T-cell (primary cell): ENCODE data around the gene ALOX5AP. TPM values are rescaled to one million over a fixed set of nuclear protein-coding genes. Genes with fewer than 3 reads are reported as not detected.

Experiments used
- ATAC-seq, 4 experiments: fragments of 200-7000 bp in 3 of 4; fragments of 150-1000 bp in 1 of 4; cut with Tn5 transposase; replicated peaks in 1 of 4; 1 replicate in 3 of 4; 2 replicates in 1 of 4; pipeline ENCODE4 v1.10.0; 2021; ENCODE audit warnings: moderate library complexity in 3 of 4, mild to moderate bottlenecking in 2 of 4, moderate number of reproducible peaks in 1 of 4
- CTCF ChIA-PET, 2 donors: fragments of 300-600 bp; sonication (Branson Sonifier 250); formaldehyde crosslinking; loops; one replicate each; lab custom pipeline; 2022; ENCODE audit warnings: antibody characterized with exemption in 2 of 2; lab: Charles Lee
- POLR2A ChIA-PET, 2 donors: fragments of 300-600 bp; sonication (Branson Sonifier 250); formaldehyde crosslinking; loops; one replicate each; lab custom pipeline; 2022; ENCODE audit warnings: antibody characterized with exemption in 2 of 2; lab: Charles Lee
- DNase-seq, 35 experiments: peaks; one replicate each; pipeline versions ENCODE4 v3.0.0 to v3.0.0-alpha.2; 2013 to 2023
- H3K27ac ChIP-seq: one replicate; pipeline ENCODE4 v1.5.1; 2013; ENCODE audit warnings: low read length
- H3K27me3 ChIP-seq, 2 experiments: replicated peaks in 1 of 2; 1 replicate in 1 of 2; 2 replicates in 1 of 2; pipeline versions ENCODE4 v1.6.1 to v1.7.0; 2013; ENCODE audit warnings: low read length in 1 of 2, mixed read lengths in 1 of 2; ENCODE audit not compliant: control insufficient read depth in 2 of 2, insufficient read depth in 2 of 2; ENCODE audit errors: extremely low read depth in 1 of 2
- H3K36me3 ChIP-seq, 2 donors: 1 replicate in 1 of 2; 2 replicates in 1 of 2; pipeline versions ENCODE4 v1.6.1 to v1.7.0; 2013; ENCODE audit warnings: low read length in 1 of 2; ENCODE audit not compliant: control insufficient read depth in 2 of 2, insufficient read depth in 1 of 2; ENCODE audit errors: extremely low read depth in 1 of 2
- H3K4me1 ChIP-seq, 2 experiments: 1 replicate in 1 of 2; 2 replicates in 1 of 2; pipeline versions ENCODE4 v1.6.1 to v1.7.0; 2013; ENCODE audit warnings: low read length in 2 of 2, mixed read lengths in 1 of 2; ENCODE audit not compliant: insufficient read depth in 2 of 2, control insufficient read depth in 1 of 2; ENCODE audit errors: extremely low read depth in 1 of 2
- H3K4me3 ChIP-seq, 2 donors: 1 replicate in 1 of 2; 2 replicates in 1 of 2; pipeline versions ENCODE4 v1.5.1 to v1.7.0; 2013; ENCODE audit warnings: mild to moderate bottlenecking in 2 of 2, low read length in 1 of 2, moderate library complexity in 1 of 2; ENCODE audit not compliant: control insufficient read depth in 1 of 2; ENCODE audit errors: extremely low read depth in 1 of 2
- H3K9me3 ChIP-seq: 2 replicates; pipeline ENCODE4 v1.7.0; 2013
- H3K27ac Mint-ChIP-seq, 2 donors: one replicate each; pipeline ENCODE4 v1.8.0; 2020 to 2021; ENCODE audit warnings: mild to moderate bottlenecking in 2 of 2, mixed read lengths in 2 of 2
- H3K27me3 Mint-ChIP-seq, 2 donors: one replicate each; pipeline ENCODE4 v1.8.0; 2021 to 2022; ENCODE audit warnings: mixed read lengths in 2 of 2
- H3K36me3 Mint-ChIP-seq: one replicate; pipeline ENCODE4 v1.8.0; 2021; ENCODE audit warnings: mixed read lengths
- H3K4me1 Mint-ChIP-seq, 3 donors: one replicate each; pipeline ENCODE4 v1.8.0; 2020 to 2022; ENCODE audit warnings: mixed read lengths in 3 of 3, mild to moderate bottlenecking in 1 of 3
- H3K4me3 Mint-ChIP-seq, 3 donors: one replicate each; pipeline ENCODE4 v1.8.0; 2020 to 2022; ENCODE audit warnings: mild to moderate bottlenecking in 3 of 3, mixed read lengths in 3 of 3, moderate library complexity in 3 of 3
- H3K9me3 Mint-ChIP-seq, 3 donors: one replicate each; pipeline ENCODE4 v1.8.0; 2020 to 2022; ENCODE audit warnings: mixed read lengths in 3 of 3
- WGBS: methylation state at CpG from one replicate; pipeline ENCODE4 v1.1.5; 2013; ENCODE audit warnings: missing lambda C conversion rate; ENCODE audit not compliant: insufficient coverage; 5-methylcytosine and 5-hydroxymethylcytosine counted together
- total RNA-seq, 35 experiments: library from RNA in 6 of 35; stranded (reverse) in 6 of 35; fragments of 120-200 nt in 1 of 35; gene quantifications; one replicate each; pipeline versions ENCODE4 v1.2.1 to v1.2.4 and lab custom pipeline; 2013 to 2026

Gene ALOX5AP
- total RNA-seq, 5 donors from 2014 or later (not counting 1 experiment from before 2014, with no cell fraction given), result 24.2 to 64.9 (median 50.8) TPM

- WGBS, result 97% methylated on average over 6 of the region's 7 CpGs
Measured at GRCh38 chr13:30805603-30806011, 70.3 kb downstream of the ALOX5AP start.

DNA sequence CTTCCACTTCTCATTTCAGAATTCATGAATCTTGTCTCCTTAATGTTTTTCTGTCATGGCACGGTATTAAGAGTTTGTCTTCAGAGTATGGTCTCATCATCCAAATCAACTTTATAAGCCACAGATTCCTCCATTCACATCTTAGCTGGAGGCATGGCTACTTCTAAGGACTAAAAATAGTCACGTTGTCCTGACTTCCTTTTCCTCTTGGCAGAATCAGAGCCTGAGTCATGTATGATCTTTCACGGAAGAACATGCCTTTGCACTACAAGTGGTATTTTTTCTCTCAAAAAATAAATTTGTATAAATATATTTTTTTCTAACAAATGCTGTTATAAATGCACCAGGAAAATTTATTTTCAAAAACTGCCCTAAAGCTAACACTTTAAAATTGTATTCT is 71.4 kb downstream of the ALOX5AP start:
- Mint-ChIP-seq H3K4me1 (peaks cover 9 to 13% (median 12%) of the 10 kb centered on the region in 3 donors), H3K27ac (no peak overlapping the region), H3K4me3 (no peak overlapping the region), H3K36me3 (no peaks in the 10 kb centered on the region), H3K27me3 (no peaks in the 10 kb centered on the region), H3K9me3 (peaks cover 0 to 4% (median 0%) of the 10 kb centered on the region in 3 donors)
- Histone ChIP-seq H3K36me3 (no peaks in the 10 kb centered on the region), H3K9me3 (no peaks in the 10 kb centered on the region), H3K27me3 (peaks cover 0 to 10% of the 10 kb centered on the region in 2 experiments), H3K4me1 (peaks cover 0 to 7% of the 10 kb centered on the region in 2 experiments), H3K4me3 (no peak overlapping the region), H3K27ac (no peak overlapping the region)
- DNase-seq, result no peak
- ChIA-PET CTCF (no interaction called here), POLR2A (no interaction called here)
- no CpG with 5 or more reads among the region's 3 CpGs for WGBS
- no peak for ATAC-seq

More at GRCh38 chr13:30805603-30806011, 70.3 kb downstream of the ALOX5AP start:
- H3K36me3 Mint-ChIP-seq, result no peaks in the 10 kb centered on the region
- H3K27ac Mint-ChIP-seq, result no peak overlapping the region
- Histone ChIP-seq H3K27me3 (peaks cover 0 to 10% of the 10 kb centered on the region in 2 experiments), H3K9me3 (no peaks in the 10 kb centered on the region), H3K36me3 (no peaks in the 10 kb centered on the region), H3K4me1 (peaks cover 0 to 7% of the 10 kb centered on the region in 2 experiments), H3K4me3 (no peak overlapping the region), H3K27ac (no peak overlapping the region)
- ChIA-PET POLR2A (interaction anchor here in 1 of 2 donors (0.6 kb wide), 1 partner anchor 392 kb away, joined by 3 read pairs; no protein-coding TSS in a partner anchor), CTCF (interaction anchor here in 1 of 2 donors (0.6 kb wide), 1 partner anchor 227 kb away, joined by 6 read pairs; no protein-coding TSS in a partner anchor)
- no peak overlapping the region for H3K4me3 Mint-ChIP-seq
- H3K9me3 Mint-ChIP-seq, result peaks cover 0 to 4% (median 0%) of the 10 kb centered on the region in 3 donors
- ATAC-seq, result no peak
- DNase-seq, result no peak
- no peaks in the 10 kb centered on the region for H3K27me3 Mint-ChIP-seq
- peaks cover 9 to 13% (median 12%) of the 10 kb centered on the region in 3 donors for H3K4me1 Mint-ChIP-seq

GRCh38 chr13:30807392-30807791 is 72.0 kb downstream of the ALOX5AP start:
- no peak for ATAC-seq
- POLR2A ChIA-PET, result no interaction called here
- Histone ChIP-seq H3K36me3 (no peaks in the 10 kb centered on the region), H3K4me1 (peaks cover 0 to 7% of the 10 kb centered on the region in 2 experiments), H3K27ac (no peak overlapping the region), H3K4me3 (no peak overlapping the region), H3K9me3 (no peaks in the 10 kb centered on the region), H3K27me3 (peaks cover 0 to 10% of the 10 kb centered on the region in 2 experiments)
- Mint-ChIP-seq H3K9me3 (peaks cover 0 to 4% (median 0%) of the 10 kb centered on the region in 3 donors), H3K27me3 (no peaks in the 10 kb centered on the region), H3K27ac (no peak overlapping the region), H3K36me3 (no peaks in the 10 kb centered on the region), H3K4me1 (peaks cover 9 to 13% (median 11%) of the 10 kb centered on the region in 3 donors), H3K4me3 (no peak overlapping the region)
- 92% methylated on average over 4 of the region's 4 CpGs for WGBS
- CTCF ChIA-PET, result interaction anchor here in 1 of 2 donors (0.5 to 0.8 kb wide), 2 partner anchors 56 to 237 kb away, joined by 3 to 4 read pairs; no protein-coding TSS in a partner anchor
- no peak for DNase-seq

DNA sequence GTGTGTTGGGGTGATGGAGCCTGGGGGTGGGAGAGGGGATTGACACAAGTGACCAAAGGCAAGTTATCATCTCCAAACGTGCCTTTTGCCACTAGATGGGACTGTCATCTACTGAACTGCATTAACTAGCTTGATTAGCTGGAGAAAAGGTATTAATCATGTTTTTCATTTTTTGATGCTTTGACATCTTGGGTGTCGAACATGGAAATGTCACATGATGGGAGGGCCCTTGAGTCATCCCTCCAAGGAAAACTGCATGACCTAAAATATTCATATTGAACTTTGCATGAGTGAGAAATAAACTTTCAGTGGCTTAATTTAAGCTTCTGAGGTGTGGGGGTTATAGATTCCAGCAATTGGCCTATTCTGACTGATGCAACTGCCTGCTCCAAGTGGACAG is 73.3 kb downstream of the ALOX5AP start:
- H3K27ac Mint-ChIP-seq, result no peak overlapping the region
- H3K4me1 Mint-ChIP-seq, result peaks cover 0 to 2% (median 0%) of the 10 kb centered on the region in 3 donors
- Histone ChIP-seq H3K27ac (no peak overlapping the region), H3K4me1 (no peaks in the 10 kb centered on the region), H3K27me3 (peaks cover 0 to 4% of the 10 kb centered on the region in 2 experiments), H3K36me3 (no peaks in the 10 kb centered on the region), H3K9me3 (no peaks in the 10 kb centered on the region), H3K4me3 (no peak overlapping the region)
- H3K36me3 Mint-ChIP-seq, result no peaks in the 10 kb centered on the region
- DNase-seq (no peak), ATAC-seq (no peak)
- H3K4me3 Mint-ChIP-seq, result no peak overlapping the region
- POLR2A ChIA-PET, result no interaction called here
- no CpG with 5 or more reads among the region's 2 CpGs for WGBS
- H3K27me3 Mint-ChIP-seq, result no peaks in the 10 kb centered on the region
- CTCF ChIA-PET, result no interaction called here
- peaks cover 0 to 4% (median 0%) of the 10 kb centered on the region in 3 donors for H3K9me3 Mint-ChIP-seq

DNA sequence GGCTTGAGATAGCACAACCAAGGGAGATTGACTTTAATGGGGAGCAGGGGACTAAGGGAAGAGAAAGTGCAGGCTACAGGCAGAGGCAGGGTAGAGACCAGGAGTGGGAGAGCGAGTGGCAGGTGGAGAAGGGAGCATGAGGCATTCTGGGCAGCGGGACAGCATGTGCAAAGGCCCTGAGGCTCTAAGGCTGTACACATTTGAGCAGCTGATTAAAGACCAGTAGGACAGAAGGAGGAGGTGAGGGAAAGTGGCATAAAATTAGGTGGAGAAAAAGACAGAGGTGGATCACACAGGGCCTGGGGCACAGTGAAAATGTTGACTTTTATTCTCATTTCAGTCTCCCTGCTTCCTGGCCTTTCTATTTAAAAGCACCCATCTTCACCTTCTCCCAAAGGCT is 74.4 kb downstream of the ALOX5AP start:
- H3K9me3 Mint-ChIP-seq, result peaks cover 0 to 4% (median 0%) of the 10 kb centered on the region in 3 donors
- peaks cover 0 to 2% (median 0%) of the 10 kb centered on the region in 3 donors for H3K4me1 Mint-ChIP-seq
- Histone ChIP-seq H3K9me3 (no peaks in the 10 kb centered on the region), H3K4me1 (no peaks in the 10 kb centered on the region), H3K27ac (no peak overlapping the region), H3K27me3 (no peaks in the 10 kb centered on the region), H3K4me3 (no peak overlapping the region), H3K36me3 (no peaks in the 10 kb centered on the region)
- no peaks in the 10 kb centered on the region for H3K36me3 Mint-ChIP-seq
- POLR2A ChIA-PET, result no interaction called here
- ATAC-seq (no peak), DNase-seq (no peak)
- no peaks in the 10 kb centered on the region for H3K27me3 Mint-ChIP-seq
- H3K27ac Mint-ChIP-seq, result no peak overlapping the region
- CTCF ChIA-PET, result no interaction called here
- no peak overlapping the region for H3K4me3 Mint-ChIP-seq
- WGBS, result 95% methylated on average over 2 of the region's 2 CpGs

GRCh38 chr13:30810261-30810701 is 74.9 kb downstream of the ALOX5AP start:
- Histone ChIP-seq H3K4me1 (no peaks in the 10 kb centered on the region), H3K4me3 (no peak overlapping the region), H3K9me3 (no peaks in the 10 kb centered on the region), H3K36me3 (no peaks in the 10 kb centered on the region), H3K27ac (no peak overlapping the region), H3K27me3 (no peaks in the 10 kb centered on the region)
- Mint-ChIP-seq H3K27ac (no peak overlapping the region), H3K4me3 (no peak overlapping the region), H3K36me3 (no peaks in the 10 kb centered on the region), H3K4me1 (peaks cover 0 to 2% (median 0%) of the 10 kb centered on the region in 3 donors), H3K27me3 (no peaks in the 10 kb centered on the region), H3K9me3 (peaks cover 0 to 4% (median 0%) of the 10 kb centered on the region in 3 donors)
- ATAC-seq (no peak), DNase-seq (no peak)
- POLR2A ChIA-PET, result no interaction called here
- WGBS, result 81% methylated on average over 5 of the region's 7 CpGs
- CTCF ChIA-PET, result no interaction called here
